A204.1 (cell line): ENCODE results near the gene SARNP.

Experiments
- FAIRE-seq: peaks from 2 replicates; lab custom pipeline; 2012; peaks lifted over from hg19 to GRCh38; lab: Jason Lieb, UNC

The SARNP gene

DNA sequence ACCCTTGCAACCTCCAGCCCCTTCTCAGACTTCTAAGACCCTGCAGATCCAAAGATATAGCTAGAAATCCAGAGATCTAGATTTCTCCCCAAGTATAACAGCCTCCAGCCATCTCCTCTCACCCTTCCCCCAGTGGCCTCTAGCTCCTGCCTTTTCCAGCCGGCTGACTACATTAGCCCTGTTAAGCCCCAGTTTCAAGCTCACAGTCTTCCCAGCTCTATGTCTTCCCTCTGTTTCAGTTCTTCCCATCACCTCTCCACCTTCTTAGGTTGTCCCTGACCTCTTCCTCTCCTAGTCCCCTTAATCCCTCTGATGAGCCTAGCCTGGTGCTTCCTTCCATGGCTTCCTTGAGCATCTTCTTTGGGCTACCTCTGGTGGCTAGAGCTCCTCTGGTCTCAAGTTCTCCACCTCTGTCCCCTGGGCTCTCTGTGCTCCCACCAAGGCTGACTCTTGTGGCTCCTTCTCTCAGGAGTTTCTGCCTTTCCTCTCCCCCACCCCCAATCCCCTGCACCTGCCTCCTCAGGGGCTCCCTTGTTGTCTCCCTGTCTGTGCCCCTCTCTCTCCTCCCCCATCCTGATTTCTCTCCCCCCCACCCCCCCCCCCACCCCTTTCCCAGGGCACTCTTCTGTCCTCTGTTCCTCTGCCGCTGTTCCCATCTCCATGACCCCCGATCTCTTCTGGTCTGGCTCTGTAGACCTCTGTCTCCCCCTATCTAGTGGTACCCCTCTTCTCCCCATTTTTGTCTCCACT lies 75.4 kb downstream of the SARNP start:
- FAIRE-seq = no peak

DNA sequence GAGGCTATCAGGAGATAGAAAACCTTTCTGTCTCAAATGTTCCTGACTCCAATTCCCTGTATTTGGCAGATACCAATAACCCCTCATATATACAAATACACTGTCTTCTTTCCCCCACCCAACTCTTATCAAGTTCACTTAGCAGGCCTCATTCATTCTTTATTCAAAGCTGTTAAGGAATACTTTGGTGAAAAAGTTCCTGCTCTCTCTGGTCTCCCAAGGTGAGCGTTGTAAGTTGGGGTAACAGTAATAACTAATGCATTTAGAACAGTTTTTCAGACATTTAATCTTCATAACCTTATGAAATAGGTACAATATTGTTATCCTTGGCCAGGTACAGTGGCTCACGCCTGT lies 78.5 kb downstream of the SARNP start:
- no peak for FAIRE-seq

GRCh38 chr12:55738123-55739024 lies 79.2 kb downstream of the SARNP start:
- peak; percentile 96 for FAIRE-seq

DNA sequence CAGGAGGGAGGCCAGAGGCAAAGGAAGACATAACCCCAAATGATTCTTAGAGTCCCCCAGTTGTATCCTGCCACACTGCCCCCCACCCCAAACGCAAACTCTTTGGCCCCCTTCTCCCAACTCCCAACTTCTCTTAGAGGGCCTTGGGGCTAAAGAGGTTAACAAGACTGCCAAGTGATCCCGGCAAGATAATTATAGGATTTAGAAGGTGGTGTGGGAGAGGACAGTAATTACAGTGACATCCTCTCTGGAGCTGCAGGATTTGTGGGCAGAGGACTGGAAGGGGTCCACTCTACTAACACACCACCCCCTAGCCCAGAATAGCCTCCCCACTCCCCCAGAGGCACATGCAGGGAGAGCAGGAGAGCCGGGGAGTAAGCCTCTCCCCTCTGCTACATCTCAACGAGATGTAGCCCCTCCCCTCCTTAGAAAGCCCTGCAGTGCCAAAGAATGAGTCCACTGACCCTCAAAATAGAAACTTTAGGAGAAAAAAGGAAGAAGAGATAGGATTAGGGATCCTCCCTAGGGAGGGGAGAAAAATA lies 79.9 kb downstream of the SARNP start:
- no peak for FAIRE-seq

DNA sequence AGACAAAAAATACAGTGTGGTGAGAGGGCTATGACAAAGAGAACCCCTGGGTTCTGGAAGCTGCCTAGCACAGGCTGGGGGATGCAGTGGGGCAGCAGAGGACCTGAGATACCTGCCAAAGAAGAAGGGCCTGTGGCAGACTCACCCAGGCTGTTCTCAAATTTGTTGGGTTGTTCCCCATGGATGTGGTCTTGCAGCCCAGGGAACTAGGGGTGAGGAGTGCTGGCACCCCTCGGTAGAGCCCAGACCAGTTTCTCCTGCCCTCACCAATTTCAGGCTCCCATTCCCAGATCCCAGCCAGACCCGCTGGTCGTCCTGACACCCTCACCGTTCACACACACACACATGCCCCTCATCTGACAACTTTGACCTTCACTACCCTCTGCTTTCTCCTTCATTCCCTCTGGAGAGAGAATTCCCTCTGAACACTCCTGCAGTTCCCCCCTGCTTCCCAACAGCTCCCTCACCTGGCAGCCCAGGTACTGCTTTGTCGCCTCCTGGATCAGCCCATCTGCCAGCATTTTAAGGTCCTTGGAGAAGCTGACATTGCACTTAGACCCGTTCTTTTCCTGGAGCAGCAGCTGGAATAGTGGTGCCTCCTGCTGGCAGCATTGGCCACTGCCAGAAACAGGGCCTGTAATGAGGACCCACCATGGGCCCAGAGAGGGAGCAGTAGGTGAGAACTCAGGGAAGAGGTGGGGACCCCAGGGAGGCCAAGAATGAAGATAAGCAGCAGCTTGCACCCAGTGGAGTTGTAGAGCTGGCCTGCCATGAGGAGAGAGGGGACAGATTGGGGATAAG lies 80.5 kb downstream of the SARNP start:
- FAIRE-seq = no peak

- no peak for FAIRE-seq
These were observed 81.4 kb downstream of the SARNP start for GRCh38 chr12:55736076-55736475.

DNA sequence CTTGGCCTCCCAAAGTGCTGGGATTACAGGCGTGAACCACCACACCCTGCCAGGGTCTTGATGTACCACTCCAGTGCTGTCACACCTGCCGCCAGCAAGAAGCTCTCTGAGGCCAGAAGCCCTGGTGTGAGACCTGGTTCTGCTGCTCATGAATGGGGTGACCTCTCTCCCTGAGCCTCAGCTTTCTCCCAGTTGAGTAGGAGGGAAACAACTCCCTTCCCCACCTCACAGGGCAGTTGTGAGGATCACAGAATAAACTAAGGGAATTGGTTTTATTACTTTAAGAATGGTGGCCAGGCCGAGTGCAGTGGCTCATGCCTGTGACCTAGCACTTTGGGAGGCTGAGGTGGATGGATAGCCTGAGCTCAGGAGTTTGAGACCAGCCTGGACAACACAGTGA lies 82.9 kb downstream of the SARNP start:
- FAIRE-seq = no peak

- FAIRE-seq = no peak
These were observed 83.7 kb downstream of the SARNP start for GRCh38 chr12:55733858-55734257.

- no peak for FAIRE-seq
These were observed 84.4 kb downstream of the SARNP start for GRCh38 chr12:55733021-55733555.

- no peak for FAIRE-seq
These were observed 85.2 kb downstream of the SARNP start for GRCh38 chr12:55732288-55732687.

DNA sequence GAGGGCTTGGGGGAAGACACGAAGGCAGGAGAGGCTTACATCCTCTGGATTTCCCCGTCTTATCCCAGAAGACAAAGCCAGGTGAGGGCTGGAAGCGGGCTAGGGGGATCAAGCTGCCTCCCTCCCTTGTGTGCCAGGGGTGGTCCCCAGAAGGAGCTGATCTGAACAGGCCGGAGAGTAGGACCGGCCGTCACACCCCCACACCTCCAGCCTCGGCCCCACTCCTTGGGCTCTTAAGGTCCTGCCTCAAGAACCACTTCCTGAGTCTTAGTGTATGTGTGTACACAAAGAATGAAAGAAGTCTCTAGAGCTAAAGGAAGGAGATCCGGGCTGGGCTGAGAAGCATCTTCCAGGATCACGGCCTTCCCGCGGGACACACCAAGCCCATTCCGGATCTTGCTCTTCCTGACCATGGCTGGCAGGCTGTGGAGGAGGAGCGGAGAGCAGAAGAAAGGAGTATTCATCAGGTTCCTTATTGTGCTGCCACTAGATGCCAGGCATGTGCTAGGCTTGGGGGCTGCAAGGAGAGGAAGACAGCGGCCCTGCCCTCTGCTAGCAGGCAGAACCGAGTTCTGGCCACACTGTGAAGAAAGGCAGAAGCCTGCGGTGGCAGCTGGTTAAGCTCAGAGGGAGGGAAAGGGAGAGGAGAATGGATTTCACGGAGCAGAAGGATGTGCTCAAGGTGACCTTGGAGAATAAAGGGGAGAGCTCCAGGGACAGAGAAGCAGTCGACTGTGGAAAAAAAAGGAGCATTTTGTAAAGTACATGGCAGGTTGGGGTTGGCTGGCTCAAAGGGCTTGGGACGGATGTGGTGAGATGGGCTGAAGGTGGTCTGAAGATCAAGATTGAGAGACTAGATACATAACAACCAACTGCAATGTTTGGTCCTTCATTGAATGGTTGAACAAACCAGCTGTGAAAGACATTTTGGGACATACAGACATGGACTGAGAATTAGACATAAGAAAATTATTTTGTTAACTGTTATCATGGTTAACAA lies 87.4 kb downstream of the SARNP start:
- no peak for FAIRE-seq

GRCh38 chr12:55728939-55729818 lies 88.3 kb downstream of the SARNP start, which contains the start of gene CD63:
CD63 (minus strand) TSS chr12:55729009; CDS start chr12:55728341, 668 bp downstream.
- FAIRE-seq = peak; percentile 57

GRCh38 chr12:55728186-55728938 lies 89.2 kb downstream of the SARNP start:
- no peak for FAIRE-seq

DNA sequence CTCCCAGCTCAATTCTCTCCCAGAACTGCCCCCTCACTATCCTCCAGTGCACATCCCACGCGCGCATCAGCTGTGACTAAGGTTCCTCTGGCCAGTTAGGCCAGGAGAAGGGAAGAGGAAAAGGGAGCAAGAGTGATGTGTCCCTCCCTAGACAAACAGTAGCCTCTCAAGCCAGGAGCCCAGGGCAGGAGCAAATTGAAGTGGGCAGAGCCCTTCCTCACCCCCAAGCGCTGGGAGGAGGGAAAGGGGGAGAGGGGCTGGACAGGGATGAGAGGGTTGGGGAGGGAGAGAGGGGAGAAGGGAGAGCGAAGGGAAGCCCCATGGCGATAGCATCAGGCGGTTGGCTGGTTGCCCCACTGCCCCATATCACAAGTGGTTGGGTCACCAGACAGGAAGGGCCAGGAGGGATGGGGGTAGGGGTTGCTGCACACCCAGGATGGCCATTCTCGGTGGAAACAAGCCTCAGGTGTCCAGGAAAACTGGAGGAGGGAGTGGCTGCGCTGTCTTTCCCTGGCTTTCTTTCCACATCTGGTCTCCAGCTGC lies 89.8 kb downstream of the SARNP start:
- FAIRE-seq = no peak

- FAIRE-seq = no peak
These were observed 90.6 kb downstream of the SARNP start for GRCh38 chr12:55726971-55727370.

GRCh38 chr12:55725556-55725955 lies 92.0 kb downstream of the SARNP start:
- no peak for FAIRE-seq

DNA sequence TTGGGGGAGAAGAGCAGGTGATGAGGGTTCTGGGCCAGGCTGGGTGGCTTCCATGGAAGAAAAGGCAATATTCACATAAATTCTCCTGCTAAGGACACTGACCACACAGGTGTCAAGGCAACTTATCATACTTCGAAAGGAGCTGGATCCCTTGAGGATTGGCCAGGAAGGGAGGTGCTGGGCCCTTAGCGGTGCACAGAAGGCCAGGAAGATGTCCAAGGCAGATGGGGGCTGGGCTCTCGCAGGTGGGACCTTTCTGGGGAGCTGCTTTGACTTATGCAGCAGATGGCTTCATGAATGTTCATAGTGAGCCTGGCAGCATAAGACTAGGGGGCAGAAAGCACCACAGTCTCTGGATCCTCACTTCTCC lies 92.6 kb downstream of the SARNP start:
- no peak for FAIRE-seq

DNA sequence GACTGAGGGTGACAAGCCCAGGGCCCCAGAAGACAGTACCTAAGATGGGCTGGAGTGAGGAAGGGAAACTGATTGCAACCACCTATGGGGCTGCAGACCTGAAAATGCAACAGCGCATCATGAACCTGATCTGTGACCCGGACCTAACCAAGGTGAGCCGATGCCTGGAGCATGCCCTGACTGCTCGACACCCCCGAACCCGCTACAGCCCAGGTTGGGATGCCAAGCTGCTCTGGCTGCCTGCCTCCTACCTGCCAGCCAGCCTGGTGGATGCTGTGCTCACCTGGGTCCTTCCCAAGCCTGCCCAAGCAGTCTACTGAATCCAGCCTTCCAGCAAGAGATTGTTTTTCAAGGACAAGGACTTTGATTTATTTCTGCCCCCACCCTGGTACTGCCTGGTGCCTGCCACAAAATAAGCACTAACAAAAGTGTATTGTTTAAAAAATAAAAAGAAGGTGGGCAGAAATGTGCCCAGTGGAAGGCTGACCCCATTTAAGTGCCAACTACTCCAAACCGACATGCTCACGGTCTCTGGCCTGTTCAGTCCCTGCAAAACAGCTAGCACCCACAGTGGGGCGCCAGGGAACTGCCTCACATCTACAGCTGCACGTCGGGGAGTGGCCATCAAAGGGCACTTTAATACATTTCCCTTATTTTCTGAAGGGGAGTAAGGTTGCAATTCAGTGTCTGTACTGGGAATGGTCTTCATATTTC lies 93.1 kb downstream of the SARNP start:
- no peak for FAIRE-seq
